Muscle of leg (tissue), 11 donors: Measurements from ENCODE around the gene SAP30BP. TPM values are rescaled to one million over a fixed set of nuclear protein-coding genes. Genes with fewer than 3 reads are reported as not detected.
A peak's percentile ranks its signal among the peaks of the same experiment; 100 is the strongest.

Experiments
- DNase-seq: peaks from one replicate; pipeline ENCODE4 v3.0.0; 2013
- H3K27ac ChIP-seq: one replicate; pipeline ENCODE4 v1.5.1; 2013; ENCODE audit warnings: mild to moderate bottlenecking, low read length, control low read depth
- H3K27me3 ChIP-seq: one replicate; pipeline ENCODE4 v1.6.1; 2013; ENCODE audit warnings: low read length; ENCODE audit not compliant: control insufficient read depth, insufficient read depth
- H3K36me3 ChIP-seq: one replicate; pipeline ENCODE4 v1.6.1; 2013; ENCODE audit warnings: low read length; ENCODE audit not compliant: control insufficient read depth, insufficient read depth
- H3K4me1 ChIP-seq: one replicate; pipeline ENCODE4 v1.6.1; 2013; ENCODE audit warnings: low read length; ENCODE audit not compliant: control insufficient read depth, insufficient read depth
- H3K4me3 ChIP-seq: one replicate; pipeline ENCODE4 v1.5.1; 2013; ENCODE audit warnings: low read length, control low read depth
- H3K9me3 ChIP-seq: replicated peaks from 2 replicates; pipeline ENCODE4 v1.6.1; 2013; ENCODE audit warnings: low read depth, low read length; ENCODE audit not compliant: control insufficient read depth
- WGBS: methylation state at CpG from one replicate; pipeline ENCODE4 v1.1.5; 2013; ENCODE audit warnings: missing lambda C conversion rate; ENCODE audit not compliant: insufficient coverage; 5-methylcytosine and 5-hydroxymethylcytosine counted together
- polyA plus RNA-seq, 8 donors: library from polyadenylated mRNA; unstranded; fragments of 120-200 nt; gene quantifications; one replicate each; pipeline versions ENCODE4 v1.2.1 to v1.2.3, GENCODE V29; 2013; ENCODE audit warnings: inconsistent platforms in 1 of 8, low replicate concordance in 1 of 8; ENCODE audit not compliant: insufficient read length in 8 of 8, insufficient read depth in 1 of 8
- total RNA-seq: library from RNA; stranded (reverse); fragments of 120-200 nt; gene quantifications from one replicate; pipeline ENCODE4 v1.2.4, GENCODE V29; 2013

Gene SAP30BP
- total and polyA plus RNA-seq, 9 donors: 63.7 to 80.1 (median 77.1) TPM

DNA sequence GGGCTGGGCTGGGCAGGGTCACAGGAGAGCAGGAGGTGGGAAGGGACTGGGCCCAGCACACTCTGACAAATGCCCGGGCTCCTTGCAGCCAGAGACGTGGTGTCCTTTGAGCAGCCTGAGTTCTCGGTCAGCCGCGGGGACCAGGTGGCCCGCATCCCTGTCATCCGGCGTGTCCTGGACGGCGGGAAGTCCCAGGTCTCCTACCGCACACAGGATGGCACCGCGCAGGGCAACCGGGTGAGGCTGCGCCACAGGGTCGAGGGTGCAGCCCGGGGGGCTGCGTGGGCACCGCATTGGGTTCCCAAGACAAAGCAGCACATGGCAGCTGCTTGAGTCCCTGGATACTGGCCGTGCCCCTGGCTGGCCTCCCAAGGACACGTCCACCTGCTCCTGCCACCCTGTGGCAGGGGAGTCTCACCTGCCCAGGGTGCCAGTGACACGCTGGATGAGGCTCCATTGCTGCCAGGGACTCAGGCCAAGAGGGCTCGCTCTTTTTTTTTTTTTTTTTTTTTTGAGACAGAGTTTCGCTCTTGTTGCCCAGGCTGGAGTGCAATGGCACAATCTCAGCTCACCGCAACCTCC is 76.6 kb downstream of the SAP30BP start:
- Histone ChIP-seq H3K36me3 (no peaks in the 10 kb centered on the region), H3K27ac (no peak overlapping the region), H3K9me3 (no peaks in the 10 kb centered on the region), H3K4me1 (peaks cover 2% of the 10 kb centered on the region), H3K4me3 (no peak overlapping the region), H3K27me3 (no peaks in the 10 kb centered on the region)
- WGBS: 91% methylated on average over 16 of the region's 25 CpGs
- no peak for DNase-seq

DNA sequence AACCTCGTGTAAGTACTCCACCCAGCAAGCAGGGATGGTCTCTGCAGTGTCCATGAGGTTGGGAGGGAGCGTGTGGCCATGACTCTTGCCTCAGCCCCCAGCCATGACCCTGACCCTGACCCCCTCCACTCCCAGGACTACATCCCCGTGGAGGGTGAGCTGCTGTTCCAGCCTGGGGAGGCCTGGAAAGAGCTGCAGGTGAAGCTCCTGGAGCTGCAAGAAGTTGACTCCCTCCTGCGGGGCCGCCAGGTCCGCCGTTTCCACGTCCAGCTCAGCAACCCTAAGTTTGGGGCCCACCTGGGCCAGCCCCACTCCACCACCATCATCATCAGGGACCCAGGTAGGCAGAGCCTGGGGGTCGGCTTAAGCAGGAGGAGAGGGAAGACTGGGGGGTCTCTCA is 81.6 kb downstream of the SAP30BP start:
- Histone ChIP-seq H3K27ac (no peak overlapping the region), H3K4me3 (no peak overlapping the region), H3K9me3 (no peaks in the 10 kb centered on the region), H3K36me3 (no peaks in the 10 kb centered on the region), H3K4me1 (peaks cover 22% of the 10 kb centered on the region), H3K27me3 (no peaks in the 10 kb centered on the region)
- no peak for DNase-seq
- WGBS: 88% methylated on average over 3 of the region's 9 CpGs

DNA sequence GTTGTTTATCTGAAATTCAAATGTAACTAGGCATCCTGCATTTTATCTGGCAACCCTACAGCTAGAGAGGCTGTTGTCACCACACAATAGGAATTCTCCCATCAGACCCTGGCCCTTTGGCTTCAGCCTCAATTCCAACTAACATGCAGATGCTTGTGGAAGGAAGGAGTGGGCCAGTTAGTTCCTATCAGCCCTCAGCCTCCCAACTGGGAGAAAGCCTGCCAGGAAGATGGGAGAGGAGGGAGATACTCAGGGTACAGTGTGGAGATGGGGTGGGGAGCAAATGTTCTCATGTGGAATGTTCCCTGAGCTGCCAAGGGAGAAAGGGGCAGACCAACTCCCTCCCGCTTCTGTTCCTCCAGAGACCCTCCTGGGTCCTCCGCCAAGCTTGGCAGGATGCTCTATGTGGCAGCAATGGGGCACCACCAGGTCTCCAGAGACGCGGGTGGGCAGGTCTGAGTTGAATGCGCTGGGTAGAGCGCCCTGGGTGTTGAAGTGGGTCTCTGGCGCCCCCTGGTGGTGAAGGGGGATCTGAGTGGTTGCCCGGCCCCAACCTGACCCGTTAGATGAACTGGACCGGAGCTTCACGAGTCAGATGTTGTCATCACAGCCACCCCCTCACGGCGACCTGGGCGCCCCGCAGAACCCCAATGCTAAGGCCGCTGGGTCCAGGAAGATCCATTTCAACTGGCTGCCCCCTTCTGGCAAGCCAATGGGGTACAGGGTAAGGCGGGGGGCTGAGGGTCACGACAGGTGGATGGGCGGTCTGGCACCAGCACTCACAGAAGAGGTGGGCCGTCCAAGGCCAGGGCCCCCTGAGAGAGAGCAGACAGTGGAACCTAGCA is 82.6 kb downstream of the SAP30BP start:
- Histone ChIP-seq H3K4me1 (peaks cover 31% of the 10 kb centered on the region), H3K4me3 (no peak overlapping the region), H3K27me3 (no peaks in the 10 kb centered on the region), H3K27ac (no peak overlapping the region), H3K36me3 (no peaks in the 10 kb centered on the region), H3K9me3 (no peaks in the 10 kb centered on the region)
- 4% methylated on average over 10 of the region's 20 CpGs for WGBS
- peak; percentile 70 for DNase-seq

- no peak overlapping the region for H3K4me3 ChIP-seq
- H3K27me3 ChIP-seq: no peaks in the 10 kb centered on the region
- H3K9me3 ChIP-seq: no peaks in the 10 kb centered on the region
- 79% methylated on average over 16 of the region's 23 CpGs for WGBS
- no peaks in the 10 kb centered on the region for H3K36me3 ChIP-seq
- DNase-seq: no peak
- H3K4me1 ChIP-seq: peaks cover 42% of the 10 kb centered on the region
- H3K27ac ChIP-seq: no peak overlapping the region
These were observed 83.7 kb downstream of the SAP30BP start for GRCh38 chr17:75750661-75751423.

GRCh38 chr17:75751676-75752404 is 84.7 kb downstream of the SAP30BP start:
- H3K4me1 ChIP-seq: peaks cover 52% of the 10 kb centered on the region
- peak; percentile 38 for DNase-seq
- H3K36me3 ChIP-seq: no peaks in the 10 kb centered on the region

GRCh38 chr17:75752405-75752709 is 85.2 kb downstream of the SAP30BP start:
- Histone ChIP-seq H3K4me3 (no peak overlapping the region), H3K27ac (no peak overlapping the region), H3K4me1 (peaks cover 52% of the 10 kb centered on the region), H3K9me3 (no peaks in the 10 kb centered on the region), H3K36me3 (no peaks in the 10 kb centered on the region), H3K27me3 (no peaks in the 10 kb centered on the region)
- 81% methylated on average over 10 of the region's 10 CpGs for WGBS
- DNase-seq: no peak

More at GRCh38 chr17:75751676-75752404, 84.7 kb downstream of the SAP30BP start:
- no peak overlapping the region for H3K4me3 ChIP-seq
- WGBS: 63% methylated on average over 13 of the region's 24 CpGs
- H3K9me3 ChIP-seq: no peaks in the 10 kb centered on the region
- no peak overlapping the region for H3K27ac ChIP-seq
- H3K27me3 ChIP-seq: no peaks in the 10 kb centered on the region

- peaks cover 4% of the 10 kb centered on the region for H3K36me3 ChIP-seq
- 64% methylated on average over 14 of the region's 19 CpGs for WGBS
- DNase-seq: peak; percentile 19
- H3K4me1 ChIP-seq: peaks cover 49% of the 10 kb centered on the region
- H3K27me3 ChIP-seq: no peaks in the 10 kb centered on the region
- no peaks in the 10 kb centered on the region for H3K9me3 ChIP-seq
- H3K27ac ChIP-seq: no peak overlapping the region
- H3K4me3 ChIP-seq: peak overlapping the region; percentile 43
These were observed 85.8 kb downstream of the SAP30BP start for GRCh38 chr17:75752802-75753513.

DNA sequence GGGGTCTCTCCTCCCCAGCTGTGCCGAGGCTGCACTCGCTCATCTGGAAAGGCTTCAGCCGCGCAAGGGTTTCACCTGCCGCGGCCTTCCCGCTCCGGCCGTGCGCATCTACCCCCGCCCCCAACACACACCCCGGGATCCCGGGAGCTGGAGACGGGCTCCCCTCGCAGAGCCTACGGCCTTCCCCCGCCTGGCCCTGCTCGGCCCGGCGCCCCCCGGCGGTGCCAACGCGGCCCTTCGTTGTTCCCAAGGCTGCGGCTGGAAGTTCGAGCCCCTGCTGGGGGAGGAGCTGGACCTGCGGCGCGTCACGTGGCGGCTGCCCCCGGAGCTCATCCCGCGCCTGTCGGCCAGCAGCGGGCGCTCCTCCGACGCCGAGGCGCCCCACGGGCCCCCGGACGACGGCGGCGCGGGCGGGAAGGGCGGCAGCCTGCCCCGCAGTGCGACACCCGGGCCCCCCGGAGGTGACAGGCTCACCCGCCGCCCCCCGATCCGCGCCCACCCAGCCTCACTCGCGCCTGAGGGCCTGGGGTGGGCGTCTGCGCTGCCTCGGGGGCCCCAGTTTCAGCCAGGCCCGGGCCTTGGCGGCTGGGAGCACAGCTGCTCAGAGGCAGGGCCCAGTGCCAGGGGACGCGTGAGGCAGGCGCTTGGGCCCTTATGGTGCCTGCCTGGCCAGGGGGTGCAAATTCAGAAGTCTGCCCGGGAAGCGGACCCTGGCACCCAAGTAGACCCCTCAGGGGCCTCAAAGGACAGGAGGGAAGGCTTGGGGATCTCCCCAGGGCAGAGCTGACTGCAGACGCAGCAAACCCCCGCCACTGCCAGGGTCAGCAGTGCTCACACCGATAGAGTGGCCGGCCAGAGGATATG is 86.6 kb downstream of the SAP30BP start:
- peak overlapping the region; percentile 72 for H3K27ac ChIP-seq
- peak; percentile 87 for DNase-seq
- WGBS: 2% methylated on average over 71 of the region's 76 CpGs

More for the DNA sequence above, 86.6 kb downstream of the SAP30BP start:
- Histone ChIP-seq H3K9me3 (no peaks in the 10 kb centered on the region), H3K27me3 (no peaks in the 10 kb centered on the region), H3K4me1 (peaks cover 49% of the 10 kb centered on the region), H3K36me3 (peaks cover 10% of the 10 kb centered on the region), H3K4me3 (peak overlapping the region; percentile 43)
